HCT116 (cell line): ENCODE data around the gene SURF6. TPM values are rescaled to one million over a fixed set of nuclear protein-coding genes. Genes with fewer than 3 reads are reported as not detected.
"Not testable (repeated sequence)": the region's sequence is repeated elsewhere in the genome, so short reads cannot be mapped to it uniquely, and the experiment has no call there.

Experiments
- ATAC-seq: fragments of 200-7000 bp; cut with Tn5 transposase; 2 replicates; pipeline ENCODE4 v1.9.1; 2020; ENCODE audit warnings: mild to moderate bottlenecking, moderate library complexity
- BruUV-seq: library from RNA; stranded (reverse); fragments of 400-500 nt; replicated peaks from 2 replicates; lab custom pipeline; 2021; lab: Mats Ljungman, UMichigan
- CTCF ChIA-PET: fragments of 300-600 bp; sonication (Branson Sonifier 250); formaldehyde crosslinking; loops from one replicate; lab custom pipeline; 2021; ENCODE audit warnings: antibody characterized with exemption; lab: Charles Lee
- POLR2A ChIA-PET: fragments of 300-600, 350-600 bp; sonication (Branson Sonifier 250); formaldehyde crosslinking; loops from one replicate; lab custom pipeline; 2021; ENCODE audit warnings: antibody characterized with exemption; lab: Charles Lee
- RAD21 ChIA-PET, 2 experiments: fragments of 300-600 bp; sonication (Branson Sonifier 250); formaldehyde crosslinking; loops; one replicate each; lab custom pipeline; 2023; ENCODE audit warnings: low total read pairs in 2 of 2; ENCODE audit not compliant: uncharacterized antibody in 2 of 2, unreplicated experiment in 2 of 2, low non-redundant PET in 1 of 2; lab: Charles Lee
- DNase-seq: peaks from one replicate; pipeline ENCODE4 v3.0.0-alpha.2; 2010; ENCODE audit warnings: low read depth, low spot score
- H2AFZ ChIP-seq: fragments of 200-600 bp; shearing (Covaris generic), sonication (generic); 2 replicates; pipeline ENCODE4 v1.6.1; 2017; ENCODE audit warnings: low read depth, mixed run types, mixed read lengths, antibody characterized with exemption, low read length; ENCODE audit not compliant: poor library complexity, severe bottlenecking
- H3K27ac ChIP-seq: 2 replicates; pipeline ENCODE4 v1.5.1; 2012; ENCODE audit warnings: low read depth, low read length
- H3K27me3 ChIP-seq: fragments of 200-600 bp; sonication (generic); 2 replicates; pipeline ENCODE4 v1.6.1; 2016; ENCODE audit warnings: mixed run types, low read length, mixed read lengths; ENCODE audit not compliant: insufficient read depth
- H3K36me3 ChIP-seq, 2 experiments: fragments of 200-500 bp in 1 of 2; fragments of 200-600 bp in 1 of 2; sonication (Bioruptor generic) in 1 of 2; sonication (generic) in 1 of 2; 2 replicates each; pipeline versions ENCODE4 v1.5.1 to v1.6.1; 2014 to 2016; ENCODE audit warnings: low read length in 2 of 2, inconsistent platforms in 1 of 2, mixed read lengths in 1 of 2, mixed run types in 1 of 2; ENCODE audit not compliant: insufficient read depth in 2 of 2, control insufficient read depth in 1 of 2
- H3K4me1 ChIP-seq, 2 experiments: fragments of 200-600 bp in 1 of 2; sonication (generic) in 1 of 2; 2 replicates each; pipeline versions ENCODE4 v1.5.1 to v1.6.1; 2012 to 2017; ENCODE audit warnings: low read length in 2 of 2, inconsistent platforms in 1 of 2, mild to moderate bottlenecking in 1 of 2, mixed read lengths in 1 of 2, mixed run types in 1 of 2, moderate library complexity in 1 of 2; ENCODE audit not compliant: insufficient read depth in 2 of 2, control insufficient read depth in 1 of 2
- H3K4me2 ChIP-seq: fragments of 200-600 bp; sonication (generic); 2 replicates; pipeline ENCODE4 v1.6.1; 2017; ENCODE audit warnings: mixed run types, low read length, mixed read lengths
- H3K4me3 ChIP-seq, 2 experiments: fragments of 200-600 bp in 1 of 2; sonication (generic) in 1 of 2; replicated peaks in 1 of 2; 2 replicates each; pipeline ENCODE4 v1.5.1; 2011 to 2016; ENCODE audit warnings: low read length in 2 of 2, control low read depth in 1 of 2, low read depth in 1 of 2, mild to moderate bottlenecking in 1 of 2, mixed read lengths in 1 of 2, mixed run types in 1 of 2
- H3K79me2 ChIP-seq: fragments of 200-600 bp; sonication (generic); 2 replicates; pipeline ENCODE4 v1.6.1; 2017; ENCODE audit warnings: mild to moderate bottlenecking, mixed run types, low read length, moderate library complexity, mixed read lengths; ENCODE audit not compliant: insufficient read depth
- H3K9ac ChIP-seq: fragments of 200-600 bp; sonication (generic); 2 replicates; pipeline ENCODE4 v1.6.1; 2016; ENCODE audit warnings: low read length, mixed read lengths
- H3K9me2 ChIP-seq: fragments of 200-600 bp; sonication (generic), shearing (Covaris generic); 2 replicates; pipeline ENCODE4 v1.6.1; 2017; ENCODE audit warnings: mixed run types, mild to moderate bottlenecking, moderate library complexity; ENCODE audit not compliant: insufficient read depth
- H3K9me3 ChIP-seq, 2 experiments: fragments of 200-500 bp in 1 of 2; fragments of 200-600 bp in 1 of 2; sonication (Bioruptor generic) in 1 of 2; sonication (generic) in 1 of 2; 2 replicates each; pipeline ENCODE4 v1.6.1; 2014 to 2017; ENCODE audit warnings: low read length in 2 of 2, mixed read lengths in 2 of 2, inconsistent platforms in 1 of 2, low read depth in 1 of 2, mild to moderate bottlenecking in 1 of 2, mixed run types in 1 of 2, moderate library complexity in 1 of 2; ENCODE audit not compliant: control insufficient read depth in 1 of 2, insufficient read depth in 1 of 2
- H4K20me1 ChIP-seq: fragments of 200-600 bp; sonication (generic), shearing (Covaris generic); 2 replicates; pipeline ENCODE4 v1.6.1; 2017; ENCODE audit warnings: mixed run types, mild to moderate bottlenecking, moderate library complexity; ENCODE audit not compliant: insufficient read depth
- CTCF ChIP-seq, 3 experiments: fragments of 200-600 bp in 1 of 3; sonication (generic) in 1 of 3; IDR thresholded peaks in 2 of 3; conservative IDR thresholded peaks in 1 of 3; 2 replicates each; pipeline ENCODE4 v1.5.1; 2012 to 2017; ENCODE audit warnings: low read depth in 2 of 3, low read length in 2 of 3, antibody characterized with exemption in 1 of 3, borderline replicate concordance in 1 of 3, control low read depth in 1 of 3, mild to moderate bottlenecking in 1 of 3, mixed read lengths in 1 of 3, mixed run types in 1 of 3, moderate library complexity in 1 of 3; ENCODE audit not compliant: insufficient read depth in 1 of 3
- ZFX ChIP-seq: fragments of 450-650 bp; IDR thresholded peaks from 2 replicates; pipeline ENCODE4 v1.6.1; 2017
- ZNF274 ChIP-seq: fragments of 200-500 bp; sonication (Bioruptor generic); IDR thresholded peaks from 2 replicates; pipeline ENCODE4 v1.6.1; 2014; ENCODE audit warnings: mild to moderate bottlenecking, low read depth, low read length, inconsistent platforms
- intact Hi-C: fragments of 100-400 bp; cut with micrococcal nuclease; formaldehyde crosslinking; loops from 2 replicates; pipeline ENCODE4 v1.10.0; 2022
- total RNA-seq: library from RNA; stranded (reverse); gene quantifications from one replicate; pipeline ENCODE4 v1.2.1, GENCODE V29; 2021; ENCODE audit not compliant: unreplicated experiment

SURF6 gene
- total RNA-seq, 1 experiment from 2014 or later, result 30.1 TPM

GRCh38 chr9:133339641-133340040, 3.7 kb upstream of the SURF6 start:
- BruUV-seq, result no TSS peak

GRCh38 chr9:133334888-133335287, 1.1 kb downstream of the SURF6 start:
- intact Hi-C loops, result loop anchor here (5.0 kb wide), 1 partner anchor 152 kb away; no protein-coding TSS in a partner anchor
- DNase-seq, POLR2A ChIA-PET, ATAC-seq, H3K9me2 ChIP-seq, H2AFZ ChIP-seq, H3K9me3 ChIP-seq, H4K20me1 ChIP-seq, BruUV-seq, H3K27me3 ChIP-seq: not testable (repeated sequence)
- peak overlapping the region; percentile 97 for H3K9ac ChIP-seq
- H3K36me3 ChIP-seq, result peaks cover 39 to 46% of the 10 kb centered on the region in 2 experiments; a peak in 3 of 4 replicates
- peak overlapping the region; percentile 91 for H3K27ac ChIP-seq
- RAD21 ChIA-PET, result interaction anchor here in 1 of 2 experiments (0.6 kb wide), 1 partner anchor 150 kb away, joined by 3 read pairs; no protein-coding TSS in a partner anchor
- peak overlapping the region; percentile 91 to 99 for H3K4me3 ChIP-seq
- CTCF ChIA-PET, result interaction anchor here (1.4 to 1.7 kb wide), 2 partner anchors 96 to 149 kb away, joined by 4 to 5 read pairs; no protein-coding TSS in a partner anchor
- H3K79me2 ChIP-seq, result peaks cover 44% of the 10 kb centered on the region
- H3K4me1 ChIP-seq, result peaks cover 12 to 28% of the 10 kb centered on the region in 2 experiments
- H3K4me2 ChIP-seq, result peak overlapping the region; percentile 99

More at GRCh38 chr9:133339641-133340040, 3.7 kb upstream of the SURF6 start:
- intact Hi-C loops, result loop anchor here (5.0 kb wide), 1 partner anchor 148 kb away; no protein-coding TSS in a partner anchor
- H3K9me3 ChIP-seq, result no peaks in the 10 kb centered on the region
- H3K4me2 ChIP-seq, result no peak overlapping the region
- no peak for ATAC-seq
- peaks cover 27 to 37% of the 10 kb centered on the region in 2 experiments for H3K36me3 ChIP-seq
- no peak overlapping the region for H3K27ac ChIP-seq
- H3K9me2 ChIP-seq, result no peaks in the 10 kb centered on the region
- TF ChIP-seq CTCF (IDR thresholded peaks at IDR 0.05 in 2 of 3, conservative IDR thresholded peaks at IDR 0.05 in 1 of 3; ENCODE audit: borderline replicate concordance in 1 of 3, insufficient read depth in 1 of 3, low read depth in 2 of 3, low read length in 2 of 3) (no peak), ZNF274 (no peak), ZFX (no peak)
- CTCF ChIA-PET, result interaction anchor here (0.6 to 1.5 kb wide), 3 partner anchors 38 to 153 kb away, joined by 3 read pairs; no protein-coding TSS in a partner anchor
- H3K4me1 ChIP-seq, result peaks cover 6 to 16% of the 10 kb centered on the region in 2 experiments
- RAD21 ChIA-PET, result no interaction called here
- H3K9ac ChIP-seq, result no peak overlapping the region
- no peak overlapping the region for H2AFZ ChIP-seq
- H3K79me2 ChIP-seq, result peaks cover 14% of the 10 kb centered on the region
- POLR2A ChIA-PET, result interaction anchor here (1.2 to 1.3 kb wide), 2 partner anchors 8 to 11 kb away, joined by 4 to 8 read pairs; partner anchors contain the start of genes MED22 and RPL7A
- no peak overlapping the region for H3K4me3 ChIP-seq
- no peaks in the 10 kb centered on the region for H3K27me3 ChIP-seq
- H4K20me1 ChIP-seq, result no peaks in the 10 kb centered on the region
- no peak for DNase-seq
